ENCODE data around the gene MPDU1. TPM values are rescaled to one million over a fixed set of nuclear protein-coding genes. Genes with fewer than 3 reads are reported as not detected.
"Not testable (repeated sequence)": the region's sequence is repeated elsewhere in the genome, so short reads cannot be mapped to it uniquely, and the experiment has no call there.

The MPDU1 gene
- total RNA-seq, 1 donor from 2014 or later: 25.9 TPM

DNA sequence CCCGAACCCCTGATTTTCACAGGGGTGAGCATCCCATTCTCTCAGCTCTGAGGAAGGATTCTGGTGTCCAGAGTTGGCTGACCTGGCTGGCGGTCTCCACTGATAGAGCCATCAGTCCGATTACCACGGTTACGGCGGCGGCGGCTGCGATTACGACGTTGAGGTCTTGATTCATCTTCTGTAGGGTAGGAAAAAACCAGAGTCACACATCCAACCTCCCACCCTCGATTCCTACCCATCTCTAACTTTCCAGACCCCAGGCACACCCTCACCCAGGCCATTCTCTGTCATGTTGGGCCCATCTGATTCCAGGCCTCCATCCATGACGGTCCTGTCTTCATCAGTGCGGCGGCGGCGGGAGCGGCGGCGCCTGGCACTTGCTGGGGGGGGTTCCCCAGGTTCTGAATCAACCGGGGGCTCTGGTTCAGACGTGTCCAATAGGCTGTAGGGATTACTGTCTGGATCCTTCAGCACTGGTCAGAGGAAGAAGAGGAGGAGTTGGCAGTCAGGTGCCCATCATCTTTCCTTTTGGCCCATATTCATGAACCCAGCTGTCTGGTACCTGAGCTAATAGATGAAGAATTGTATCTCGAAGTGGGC, 8.9 kb downstream of the MPDU1 start:
- DNase-seq (no peak), ATAC-seq (ENCODE audit: poor library complexity) (no peak)
- intact Hi-C loops (cut with DNase I): no loop called here

DNA sequence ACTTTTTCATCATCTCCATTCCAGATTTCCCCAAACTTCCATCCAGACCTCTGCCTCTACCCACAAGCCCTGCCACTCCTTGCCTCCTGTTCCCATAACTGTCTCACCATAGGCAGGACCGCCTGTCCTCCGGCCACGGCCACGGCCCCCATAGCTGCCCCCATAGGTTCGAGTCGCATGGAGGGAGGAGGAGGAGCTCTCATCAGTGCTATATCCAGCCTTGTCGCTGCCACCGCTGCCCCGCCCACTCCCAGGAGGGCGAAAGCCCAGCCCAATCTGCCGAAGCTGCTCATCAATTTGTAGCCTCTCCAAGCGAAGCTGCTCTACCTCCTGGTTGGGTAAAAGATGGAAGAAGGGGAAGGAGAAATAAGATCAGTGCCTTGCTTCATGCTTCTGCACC, 9.6 kb downstream of the MPDU1 start:
- no peak for ATAC-seq (ENCODE audit: poor library complexity)
- no peak for DNase-seq
- intact Hi-C loops (cut with DNase I): no loop called here

DNA sequence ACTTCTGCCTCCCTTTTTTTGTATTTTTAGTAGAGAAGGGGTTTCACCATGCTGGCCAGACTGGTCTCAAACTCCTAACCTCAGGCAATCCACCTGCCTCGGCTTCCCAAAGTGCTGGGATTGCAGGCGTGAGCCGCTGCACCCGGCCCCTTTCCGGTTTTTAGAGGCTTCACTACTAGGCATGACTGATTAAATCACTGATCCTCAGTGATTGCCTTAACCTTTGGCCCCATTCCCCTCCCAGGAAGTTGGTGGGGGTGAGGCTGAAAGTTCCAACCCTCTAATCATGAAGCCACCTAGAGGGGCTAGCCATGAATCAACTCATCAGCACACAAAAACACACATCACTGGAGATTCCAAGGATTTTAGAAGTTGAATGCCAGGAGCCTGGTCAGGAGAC, 13.9 kb downstream of the MPDU1 start:
- intact Hi-C loops (cut with DNase I); DNase-seq; ATAC-seq (ENCODE audit: poor library complexity): not testable (repeated sequence)

DNA sequence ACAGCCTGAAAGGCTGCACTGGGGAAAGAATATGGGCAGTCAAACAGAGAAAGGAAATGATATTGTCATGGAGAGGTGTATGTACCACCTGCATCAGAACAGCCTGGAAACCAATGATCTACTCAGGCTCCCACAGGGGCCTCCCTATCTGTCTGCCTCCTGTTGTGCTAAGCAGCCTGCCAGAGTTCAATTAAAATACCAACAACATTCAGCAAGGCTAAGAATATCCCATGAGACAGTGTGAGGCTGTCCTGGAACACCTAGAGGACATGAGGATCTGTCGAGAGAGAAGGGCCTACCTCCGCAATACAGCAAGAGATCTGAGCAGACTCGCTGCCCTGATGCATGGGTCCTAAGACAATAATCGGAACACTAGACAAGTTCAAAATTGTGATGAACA, 22.6 kb downstream of the MPDU1 start:
- DNase-seq (no peak), ATAC-seq (ENCODE audit: poor library complexity) (peak; percentile 94)
- intact Hi-C loops (cut with DNase I): no loop called here

DNA sequence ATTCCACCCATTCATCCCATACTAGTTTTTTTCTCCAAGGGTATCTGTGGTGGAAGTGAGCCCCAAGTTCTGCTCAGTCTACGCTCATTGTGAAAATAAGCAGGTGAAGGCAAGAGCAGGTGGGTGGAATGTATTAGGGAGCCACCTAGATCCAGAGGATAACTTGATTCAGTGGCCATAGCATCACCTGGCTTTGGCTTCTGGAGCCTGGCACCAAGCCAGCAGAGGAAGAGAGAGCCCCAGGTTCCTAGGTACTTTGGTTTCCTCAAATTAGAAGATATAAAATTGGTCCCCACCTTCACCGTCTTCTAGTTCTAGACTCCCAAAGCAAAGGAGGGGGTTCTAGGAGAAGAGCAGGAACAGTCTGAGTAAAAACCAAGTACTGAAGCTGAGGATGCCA, 27.0 kb downstream of the MPDU1 start:
- intact Hi-C loops (cut with DNase I): no loop called here
- DNase-seq (no peak), ATAC-seq (ENCODE audit: poor library complexity) (no peak)

DNA sequence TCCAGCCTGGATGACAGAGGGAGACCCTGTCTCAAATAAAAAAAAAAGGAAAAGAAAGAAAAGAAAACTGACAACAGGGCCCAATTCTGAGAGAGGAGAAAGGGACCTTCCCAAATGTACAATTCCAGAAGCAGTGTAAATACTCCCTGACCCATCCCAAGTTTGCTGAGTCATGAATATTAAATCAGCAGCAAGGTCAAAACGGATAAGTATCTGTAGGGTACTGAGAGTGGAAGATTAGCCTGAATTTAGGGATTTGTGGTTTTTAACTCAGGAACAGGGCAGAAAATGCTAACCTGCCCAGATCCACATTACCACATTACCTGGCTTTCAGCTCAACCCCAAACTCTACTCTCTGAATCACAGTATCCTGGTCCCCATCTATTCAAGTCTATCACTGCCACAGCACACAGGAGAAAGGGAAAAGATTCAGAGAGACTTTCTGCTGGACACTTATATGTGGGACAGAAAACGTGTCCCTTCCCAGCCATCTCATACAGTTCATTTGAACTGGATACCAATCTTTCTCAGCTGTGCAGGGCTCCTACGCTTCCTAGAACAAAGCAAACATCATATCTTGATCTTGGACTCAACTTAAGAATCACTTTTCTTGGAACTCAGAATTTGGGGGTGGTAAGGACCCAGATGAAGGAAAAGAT, 28.1 kb downstream of the MPDU1 start:
- DNase-seq: no peak
- intact Hi-C loops (cut with DNase I): no loop called here
- no peak for ATAC-seq (ENCODE audit: poor library complexity)

DNA sequence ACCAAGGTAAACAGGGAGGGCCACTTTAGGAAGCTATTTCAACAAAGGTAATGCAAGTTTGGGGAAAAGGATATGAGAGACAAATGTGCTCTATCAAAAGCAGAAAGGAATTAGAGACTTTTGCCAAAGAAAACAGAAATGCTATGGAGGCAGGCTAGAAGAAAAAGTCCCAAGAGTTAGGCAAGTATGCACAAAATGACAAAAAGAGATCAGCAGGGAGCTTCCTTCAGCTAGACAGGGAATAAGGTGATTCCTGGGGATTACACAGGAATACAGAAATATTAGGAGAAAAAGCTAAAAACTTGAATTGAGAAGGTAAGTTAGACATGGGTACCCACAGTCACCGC, 28.6 kb downstream of the MPDU1 start:
- intact Hi-C loops (cut with DNase I): no loop called here
- ATAC-seq (ENCODE audit: poor library complexity) (no peak), DNase-seq (no peak)

DNA sequence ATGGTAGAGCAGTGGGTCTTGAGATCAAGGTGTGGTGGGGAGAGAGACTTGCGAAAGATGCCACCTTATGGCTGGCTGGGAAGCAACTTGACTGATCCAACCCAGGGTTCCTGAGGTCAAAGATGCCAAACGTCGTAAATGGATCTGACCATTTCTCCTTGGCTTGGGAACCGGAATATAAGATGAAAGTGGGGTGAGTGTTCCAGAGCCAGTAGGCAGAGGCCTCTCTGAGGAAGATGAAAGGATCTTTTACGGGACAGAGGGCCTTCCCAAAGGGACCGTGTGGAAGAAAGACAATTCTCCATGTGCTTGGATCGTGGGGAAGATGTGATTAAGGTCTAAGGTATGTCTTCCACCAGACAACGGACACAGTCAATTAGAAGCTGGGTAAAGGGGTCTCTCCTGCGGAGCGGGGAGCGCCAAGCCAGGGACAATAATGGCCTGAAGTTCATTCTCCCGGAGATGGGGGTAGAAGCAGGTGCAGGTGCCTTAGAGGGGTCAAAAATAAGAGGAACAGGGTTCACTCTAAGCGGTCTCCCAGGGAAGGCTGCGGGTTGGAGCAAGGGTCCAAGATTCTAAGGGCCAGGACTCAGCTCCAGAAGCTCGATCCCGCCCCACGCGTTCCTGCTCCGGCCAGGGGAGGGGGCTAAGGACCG, 30.2 kb downstream of the MPDU1 start:
- no peak for ATAC-seq (ENCODE audit: poor library complexity)
- no peak for DNase-seq
- intact Hi-C loops (cut with DNase I): no loop called here

DNA sequence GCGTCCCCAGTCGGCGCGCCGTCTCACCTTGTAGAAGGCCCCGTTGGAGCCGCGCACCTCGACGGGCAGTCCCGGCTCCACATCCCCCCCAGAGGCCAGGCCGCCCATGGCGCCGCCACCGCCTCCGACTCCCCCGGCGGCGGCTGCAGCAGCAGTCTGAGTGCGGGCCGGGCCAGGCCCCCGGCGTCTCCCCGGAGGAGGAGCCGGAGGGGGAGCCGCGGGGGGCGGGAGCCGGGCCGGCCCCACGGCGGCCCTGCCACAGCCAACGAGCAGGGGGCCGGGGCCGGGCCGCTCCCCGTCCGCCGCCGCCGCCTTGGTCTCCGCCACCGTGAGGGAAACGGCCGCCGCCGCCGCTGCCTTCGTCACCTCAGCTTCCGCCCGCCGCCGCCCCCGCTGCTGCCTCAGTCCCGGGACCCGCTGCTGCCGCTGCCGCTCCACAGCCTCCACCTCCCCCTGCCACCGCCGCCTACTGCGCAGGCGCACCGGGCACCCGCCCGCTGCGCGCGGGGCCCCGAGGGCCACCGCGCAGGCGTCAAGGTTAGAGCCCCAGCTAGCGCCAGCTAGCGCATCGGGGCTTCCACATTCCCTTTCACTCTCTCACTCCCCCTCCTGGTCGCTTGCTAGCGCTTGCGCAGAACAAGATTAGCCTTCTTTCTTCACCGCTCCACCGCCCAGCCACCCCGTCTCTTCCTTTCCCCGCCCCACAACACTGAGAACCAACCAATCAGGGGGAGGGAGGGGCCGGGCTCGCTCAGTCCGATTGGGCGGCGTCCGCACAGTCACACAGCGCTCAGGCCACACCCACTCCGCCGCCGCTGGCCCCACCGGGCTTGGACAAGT, 31.0 kb downstream of the MPDU1 start, which contains the start of gene FXR2:
FXR2 (minus strand) TSS at position 473 of the 840 bp plus-strand sequence; CDS start at position 108, 365 bp downstream.
- ATAC-seq (ENCODE audit: poor library complexity): peak; percentile 97
- intact Hi-C loops (cut with DNase I): no loop called here
- DNase-seq: peak; percentile 100

DNA sequence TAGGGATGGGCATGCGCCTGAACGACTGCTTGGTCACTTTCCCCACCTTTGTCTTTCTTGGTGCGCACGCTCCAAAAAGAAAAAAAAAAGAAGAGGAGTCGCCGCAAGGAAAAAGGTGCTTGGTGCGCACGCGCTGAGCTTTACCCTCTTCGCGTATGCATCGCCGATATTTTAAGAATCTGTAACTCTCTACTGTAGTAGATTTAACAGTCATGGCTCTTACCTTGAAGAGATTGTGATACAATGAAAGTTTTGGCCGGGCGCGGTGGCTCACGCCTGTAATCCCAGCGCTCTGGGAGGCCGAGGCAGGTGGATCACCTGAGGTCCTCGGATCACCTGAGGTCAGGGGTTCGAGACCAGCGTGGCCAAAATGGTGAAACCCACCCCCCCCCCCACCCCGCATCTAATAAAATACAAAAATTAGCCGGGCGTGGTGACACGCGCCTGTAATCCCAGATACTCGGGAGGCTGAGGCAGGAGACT, 31.7 kb downstream of the MPDU1 start:
- DNase-seq: no peak
- intact Hi-C loops (cut with DNase I): no loop called here
- ATAC-seq (ENCODE audit: poor library complexity): no peak

DNA sequence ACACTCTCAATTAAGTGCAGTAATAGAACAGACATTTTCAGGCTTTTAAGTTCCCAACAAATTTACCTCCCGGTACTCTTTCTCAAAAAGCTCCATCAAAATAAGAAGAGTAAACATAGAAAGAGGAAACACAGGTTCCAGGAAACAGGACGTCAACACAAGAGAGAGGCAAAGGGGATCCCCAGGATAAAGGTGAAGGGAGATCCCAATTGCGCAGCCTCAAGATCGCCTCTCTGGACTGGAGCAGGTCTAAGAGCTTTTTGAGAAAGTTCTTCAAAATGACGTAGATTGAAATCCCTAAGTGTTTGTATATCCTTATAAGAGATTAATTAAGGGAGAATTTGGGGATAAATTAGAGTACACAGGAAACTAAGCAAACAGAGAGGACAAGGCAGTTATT, 35.0 kb downstream of the MPDU1 start:
- intact Hi-C loops (cut with DNase I): no loop called here
- DNase-seq: no peak
- no peak for ATAC-seq (ENCODE audit: poor library complexity)

DNA sequence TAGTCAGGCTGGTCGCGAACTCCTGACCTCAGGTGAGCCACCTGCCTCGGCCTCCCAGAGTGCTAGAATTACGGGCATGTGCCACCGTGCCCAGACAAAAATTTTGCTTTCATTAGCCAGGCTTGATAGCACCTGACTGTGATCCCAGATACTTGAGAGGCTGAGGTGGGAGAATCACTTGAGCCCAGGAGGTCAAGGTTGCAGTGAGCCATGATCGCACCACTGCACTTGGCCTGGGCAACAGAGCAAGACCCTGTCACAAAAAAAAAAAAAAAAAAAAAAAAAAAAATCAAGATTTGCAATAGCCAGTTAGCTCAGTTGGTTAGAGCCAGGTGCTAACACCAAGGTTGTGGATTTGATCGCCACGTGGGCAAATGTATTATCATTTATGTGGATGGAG, 37.2 kb downstream of the MPDU1 start:
- ATAC-seq (ENCODE audit: poor library complexity): no peak
- intact Hi-C loops (cut with DNase I): no loop called here
- DNase-seq: no peak

DNA sequence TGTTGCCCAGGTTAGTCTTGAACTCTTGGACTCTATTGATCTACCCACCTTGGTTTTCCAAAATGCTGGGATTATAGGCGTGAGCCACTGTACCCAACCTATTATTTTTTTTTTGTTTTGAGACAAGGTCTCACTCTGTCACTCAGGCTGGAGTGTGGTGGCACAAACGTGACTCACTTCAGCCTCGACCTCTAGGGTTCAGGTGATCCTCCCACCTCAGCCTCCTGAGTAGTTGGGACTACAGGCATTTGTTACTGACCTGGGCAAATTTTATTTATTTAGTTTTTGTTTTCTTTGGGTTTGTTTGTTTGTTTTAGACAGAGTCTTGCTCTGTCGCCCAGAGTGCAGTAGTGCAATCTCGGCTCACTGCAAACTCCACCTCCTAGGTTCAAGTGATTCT, 40.0 kb downstream of the MPDU1 start:
- intact Hi-C loops (cut with DNase I): no loop called here
- DNase-seq: no peak
- no peak for ATAC-seq (ENCODE audit: poor library complexity)

DNA sequence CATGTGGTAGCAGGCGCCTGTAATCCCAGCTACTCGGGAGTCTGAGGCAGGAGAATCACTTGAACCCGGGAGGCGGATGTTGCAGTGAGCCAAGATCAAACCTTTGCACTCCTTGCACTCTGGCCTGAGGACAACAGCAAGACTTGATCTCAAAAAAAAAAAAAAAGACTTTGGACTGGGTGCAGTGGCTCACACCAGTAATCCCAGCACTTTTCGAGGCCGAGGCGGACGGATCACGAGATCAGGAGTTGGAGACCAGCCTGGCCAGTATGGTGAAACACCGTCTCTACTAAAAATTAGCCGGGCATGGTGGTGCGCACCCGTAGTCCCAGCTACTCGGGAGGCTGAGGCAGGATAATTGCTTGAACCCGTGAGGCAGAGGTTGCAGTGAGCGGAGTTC, 42.1 kb downstream of the MPDU1 start:
- intact Hi-C loops (cut with DNase I); DNase-seq; ATAC-seq (ENCODE audit: poor library complexity): not testable (repeated sequence)

DNA sequence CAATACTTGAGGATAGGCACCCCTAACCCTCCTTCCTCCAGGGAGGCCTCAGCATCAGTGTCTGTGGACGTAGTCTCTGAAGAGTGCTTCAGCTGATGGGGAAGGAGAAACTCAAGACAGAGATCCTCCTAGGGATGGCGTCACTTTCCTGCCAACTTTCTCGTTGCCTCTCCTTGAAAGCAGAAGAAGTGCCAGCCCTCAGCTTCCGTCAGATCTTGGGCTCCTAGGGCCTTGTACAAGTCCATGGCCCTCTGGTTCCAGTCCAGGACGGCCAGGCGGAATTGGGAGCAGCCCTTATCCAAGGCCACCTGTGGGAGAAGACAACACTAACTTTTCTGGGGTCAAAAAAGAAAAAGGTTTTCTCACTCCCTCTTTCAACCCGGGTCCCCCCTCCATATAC, 42.7 kb downstream of the MPDU1 start:
- ATAC-seq (ENCODE audit: poor library complexity): no peak
- intact Hi-C loops (cut with DNase I): no loop called here
- DNase-seq: peak; percentile 55

DNA sequence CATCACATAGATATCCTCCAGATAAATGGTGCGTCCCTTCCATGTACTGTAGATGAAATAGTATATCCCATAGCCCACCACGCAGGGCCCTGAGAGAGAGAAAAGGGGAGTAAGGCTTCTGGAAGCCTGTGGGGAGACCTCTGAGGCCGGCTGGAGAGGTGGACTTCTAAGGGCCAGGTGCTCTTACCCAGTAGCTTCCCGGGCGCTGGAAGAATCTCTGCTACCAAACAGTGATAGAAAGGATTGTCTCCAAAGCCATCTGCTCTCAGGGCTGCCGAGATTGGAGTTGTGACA, 43.3 kb downstream of the MPDU1 start:
- DNase-seq (no peak), ATAC-seq (ENCODE audit: poor library complexity) (peak; percentile 2)
- intact Hi-C loops (cut with DNase I): no loop called here

DNA sequence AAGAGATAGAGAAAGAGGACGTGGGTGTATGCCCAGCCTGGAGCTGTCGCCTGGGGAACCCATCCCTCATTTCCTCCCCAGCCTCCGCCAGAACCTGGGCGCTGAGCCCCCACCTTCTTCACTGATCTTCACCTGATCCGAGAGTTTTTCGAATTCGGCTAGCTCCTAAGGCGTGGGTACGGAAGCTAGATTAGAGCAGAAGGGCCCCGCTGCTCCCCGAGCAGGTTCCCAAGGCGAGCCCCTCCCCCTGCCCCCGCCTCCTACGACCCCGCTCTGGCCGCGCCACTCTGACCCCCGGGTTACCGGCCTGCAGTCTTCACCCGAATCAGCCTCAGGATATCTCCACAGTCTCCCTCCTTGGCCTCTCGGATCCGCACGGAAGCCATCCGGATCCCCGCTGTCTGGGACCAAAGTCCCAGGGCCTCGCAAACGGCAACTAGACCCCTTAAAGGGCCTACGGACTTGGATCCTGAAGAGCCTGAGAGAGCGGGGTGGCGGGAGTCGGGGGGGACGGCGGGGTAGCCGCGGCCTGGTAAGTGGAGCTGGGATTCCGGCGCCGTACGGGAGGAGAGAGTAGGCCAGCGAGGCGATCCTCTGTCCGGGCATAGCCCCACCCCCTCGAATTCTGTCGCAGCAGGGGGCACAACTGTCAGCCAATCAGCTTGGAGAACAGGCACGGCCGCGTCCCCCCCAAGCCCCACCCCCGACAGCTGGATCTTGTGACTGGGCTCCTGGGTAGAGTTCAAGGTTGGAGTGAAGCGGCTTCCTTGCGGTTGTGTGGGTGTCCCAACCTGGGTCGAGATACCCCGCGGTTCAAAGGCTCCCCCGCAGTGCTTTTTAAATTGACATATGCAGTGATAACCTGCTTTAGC, 43.8 kb downstream of the MPDU1 start, which contains the start of gene SAT2:
SAT2 (minus strand) TSS at position 572 of the 872 bp plus-strand sequence; CDS start at position 386, 186 bp downstream.
- DNase-seq (peak; percentile 96), ATAC-seq (ENCODE audit: poor library complexity) (peak; percentile 99)
- intact Hi-C loops (cut with DNase I): no loop called here

DNA sequence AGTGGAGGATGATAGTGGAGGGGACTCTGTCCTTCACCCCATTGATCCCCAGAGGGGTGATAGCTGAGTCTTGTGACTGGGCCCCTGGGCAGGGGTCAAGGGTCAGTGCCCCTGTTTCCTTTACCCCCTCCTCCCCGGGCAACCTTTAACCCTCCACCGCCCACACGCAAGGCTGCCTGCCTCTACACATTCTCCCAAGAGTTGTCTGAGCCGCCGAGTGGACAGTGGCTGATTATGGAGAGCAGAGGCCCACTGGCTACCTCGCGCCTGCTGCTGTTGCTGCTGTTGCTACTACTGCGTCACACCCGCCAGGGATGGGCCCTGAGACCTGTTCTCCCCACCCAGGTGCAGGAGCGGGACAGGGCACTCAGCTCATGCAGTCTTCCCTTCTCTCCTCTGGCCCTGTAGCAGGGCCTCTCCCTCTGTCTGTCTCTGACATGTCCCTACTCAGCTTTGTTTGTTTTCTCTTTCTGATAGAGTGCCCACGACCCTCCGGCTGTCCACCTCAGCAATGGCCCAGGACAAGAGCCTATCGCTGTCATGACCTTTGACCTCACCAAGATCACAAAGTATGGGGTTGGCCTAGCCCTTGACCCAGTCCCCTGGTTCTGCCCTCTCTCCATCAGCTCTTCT, 46.4 kb downstream of the MPDU1 start, which contains the start of gene SHBG:
SHBG (plus strand) TSS at position 197 of the 633 bp plus-strand sequence; CDS start at position 235, 38 bp downstream.
- no peak for DNase-seq
- ATAC-seq (ENCODE audit: poor library complexity): no peak
- intact Hi-C loops (cut with DNase I): no loop called here

Data from Right ventricle myocardium superior (tissue), 1 donor.